K562 (cell line): ENCODE results near the gene ZKSCAN3. TPM values are rescaled to one million over a fixed set of nuclear protein-coding genes. Genes with fewer than 3 reads are reported as not detected.

Source experiments
- CBX8 ChIP-seq: fragments of 200-600 bp; sonication (generic); IDR thresholded peaks from 2 replicates; pipeline ENCODE4 v1.6.1; 2012; ENCODE audit warnings: borderline replicate concordance, mixed run types, low read depth, mild to moderate bottlenecking, moderate library complexity, mixed read lengths, low read length, control low read depth, inconsistent platforms; ENCODE audit not compliant: poor library complexity, severe bottlenecking; ENCODE audit errors: extremely low read depth
- ETV5 ChIP-seq: sonication (generic); formaldehyde crosslinking; IDR thresholded peaks from 2 replicates; pipeline ENCODE4 v1.4.0; 2020; ENCODE audit warnings: low read depth, mild to moderate bottlenecking, missing genetic modification reagents
- EZH2 ChIP-seq: IDR thresholded peaks from 2 replicates; pipeline ENCODE4 v1.6.1; 2012; ENCODE audit warnings: low read depth, mild to moderate bottlenecking, inconsistent platforms, low read length, borderline replicate concordance
- FOXJ3 ChIP-seq: sonication (generic); formaldehyde crosslinking; IDR thresholded peaks from 2 replicates; pipeline ENCODE4 v1.4.0; 2020; ENCODE audit warnings: mild to moderate bottlenecking, missing genetic modification reagents
- FOXP1 ChIP-seq: sonication (generic); formaldehyde crosslinking; IDR thresholded peaks from 2 replicates; pipeline ENCODE4 v1.8.0; 2022; ENCODE audit warnings: mild to moderate bottlenecking, missing genetic modification reagents
- LCOR ChIP-seq: sonication (generic); formaldehyde crosslinking; IDR thresholded peaks from 2 replicates; pipeline ENCODE4 v1.8.0; 2022; ENCODE audit warnings: mild to moderate bottlenecking, missing genetic modification reagents
- MAZ ChIP-seq, 2 experiments: fragments of 450-650 bp in 1 of 2; sonication (generic) in 1 of 2; formaldehyde crosslinking; IDR thresholded peaks in 1 of 2; conservative IDR thresholded peaks in 1 of 2; 2 replicates each; pipeline versions ENCODE4 v1.4.0 to v1.5.0; 2020; ENCODE audit warnings: mild to moderate bottlenecking in 1 of 2, missing genetic modification reagents in 1 of 2
- MCM2 ChIP-seq: fragments of 450-650 bp; IDR thresholded peaks from 2 replicates; pipeline ENCODE4 v1.6.1; 2017; ENCODE audit warnings: low read depth, mild to moderate bottlenecking
- PTBP1 ChIP-seq: fragments of 200-400 bp; formaldehyde crosslinking; IDR thresholded peaks from 2 replicates; pipeline ENCODE4 v1.6.1; 2017; ENCODE audit warnings: low read depth, low read length
- SIRT6 ChIP-seq: IDR thresholded peaks from one replicate; pipeline ENCODE4 v1.6.1; 2012; ENCODE audit warnings: low read depth, mild to moderate bottlenecking, control low read depth, inconsistent platforms, low read length, moderate library complexity
- SNRNP70 ChIP-seq: fragments of 200-400 bp; formaldehyde crosslinking; optimal IDR thresholded peaks from 2 replicates; pipeline ENCODE3; 2017; ENCODE audit warnings: low read depth, low read length
- SRSF1 ChIP-seq: fragments of 200-400 bp; formaldehyde crosslinking; IDR thresholded peaks from 2 replicates; pipeline ENCODE4 v1.6.1; 2017; ENCODE audit warnings: mild to moderate bottlenecking, low read depth, low read length, moderate library complexity
- ZFP91 ChIP-seq: sonication (generic); formaldehyde crosslinking; IDR thresholded peaks from 2 replicates; pipeline ENCODE4 v1.8.0; 2022; ENCODE audit warnings: mild to moderate bottlenecking, missing genetic modification reagents
- ZNF143 ChIP-seq: sonication (generic); formaldehyde crosslinking; IDR thresholded peaks from 2 replicates; pipeline ENCODE4 v1.9.0; 2022; ENCODE audit warnings: mild to moderate bottlenecking, missing genetic modification reagents
- polyA plus RNA-seq, 8 experiments: library from polyadenylated mRNA; depleted of rRNA in 4 of 8; stranded (reverse) in 5 of 8; unstranded in 3 of 8; fragments of >200 nt; fragmentation: Nextera tagmentation in 2 of 8; fragmentation: Illumina TruSeq in 1 of 8; extraction: Ambion mirVana in 2 of 8; extraction: Trizol in 1 of 8; gene quantifications; 2 replicates each; pipeline versions ENCODE4 v1.2.1 to v1.2.3, GENCODE V29; 2011 to 2014; ENCODE audit warnings: inconsistent platforms in 1 of 8, missing spikeins in 1 of 8
- total RNA-seq, 7 experiments: library from RNA; depleted of rRNA in 6 of 7; stranded (reverse); fragments of >200 nt in 6 of 7; fragmentation: Illumina TruSeq in 2 of 7; extraction: Trizol in 2 of 7; gene quantifications; 2 replicates each; pipeline versions ENCODE4 v1.2.1 to v1.2.3, GENCODE V29; 2011 to 2021; ENCODE audit warnings: low replicate concordance in 1 of 7
- TF ChIP-seq, protein P1 (sequence below): IDR thresholded peaks from 2 replicates; pipeline ENCODE4 v1.6.1; 2011; ENCODE audit warnings: borderline replicate concordance, low read depth, mild to moderate bottlenecking, moderate library complexity, low read length; ENCODE audit not compliant: insufficient read depth, poor library complexity, severe bottlenecking
- TF ChIP-seq, protein P2 (sequence below): fragments of 200-400 bp; formaldehyde crosslinking; IDR thresholded peaks from 2 replicates; pipeline ENCODE4 v1.6.1; 2017; ENCODE audit warnings: mild to moderate bottlenecking, low read depth, low read length, moderate library complexity

Gene ZKSCAN3
- total and polyA plus RNA-seq, 9 of the 15 experiments (the other 6 are each of a cell fraction or from before 2014, with no cell fraction given) = 3.0 to 12.4 (median 10.2) TPM

GRCh38 chr6:28349892-28350737 is at the start of gene ZKSCAN3 (continued):
- TF ChIP-seq, protein P1, sequence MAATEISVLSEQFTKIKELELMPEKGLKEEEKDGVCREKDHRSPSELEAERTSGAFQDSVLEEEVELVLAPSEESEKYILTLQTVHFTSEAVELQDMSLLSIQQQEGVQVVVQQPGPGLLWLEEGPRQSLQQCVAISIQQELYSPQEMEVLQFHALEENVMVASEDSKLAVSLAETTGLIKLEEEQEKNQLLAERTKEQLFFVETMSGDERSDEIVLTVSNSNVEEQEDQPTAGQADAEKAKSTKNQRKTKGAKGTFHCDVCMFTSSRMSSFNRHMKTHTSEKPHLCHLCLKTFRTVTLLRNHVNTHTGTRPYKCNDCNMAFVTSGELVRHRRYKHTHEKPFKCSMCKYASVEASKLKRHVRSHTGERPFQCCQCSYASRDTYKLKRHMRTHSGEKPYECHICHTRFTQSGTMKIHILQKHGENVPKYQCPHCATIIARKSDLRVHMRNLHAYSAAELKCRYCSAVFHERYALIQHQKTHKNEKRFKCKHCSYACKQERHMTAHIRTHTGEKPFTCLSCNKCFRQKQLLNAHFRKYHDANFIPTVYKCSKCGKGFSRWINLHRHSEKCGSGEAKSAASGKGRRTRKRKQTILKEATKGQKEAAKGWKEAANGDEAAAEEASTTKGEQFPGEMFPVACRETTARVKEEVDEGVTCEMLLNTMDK = no peak
- TF ChIP-seq MAZ (CRISPR knock-in tag; conservative IDR thresholded peaks at IDR 0.05 in 1 of 2, IDR thresholded peaks at IDR 0.05 in 1 of 2) (peak; percentile 91 to 95), FOXP1 (peak; percentile 86), ZFP91 (0 out of 2 replicates have a peak, but pooled peaks have one; percentile 4), SIRT6 (no peak), MCM2 (no peak), ZNF143 (CRISPR knock-in tag) (no peak), SNRNP70 (no peak), EZH2 (no peak), SRSF1 (no peak), ETV5 (peak; percentile 98), CBX8 (no peak), PTBP1 (peak; percentile 83; the same call in 1 of the 2 replicates), FOXJ3 (no peak), LCOR (peak; percentile 35; the same call in 1 of the 2 replicates)
- TF ChIP-seq, protein P2, sequence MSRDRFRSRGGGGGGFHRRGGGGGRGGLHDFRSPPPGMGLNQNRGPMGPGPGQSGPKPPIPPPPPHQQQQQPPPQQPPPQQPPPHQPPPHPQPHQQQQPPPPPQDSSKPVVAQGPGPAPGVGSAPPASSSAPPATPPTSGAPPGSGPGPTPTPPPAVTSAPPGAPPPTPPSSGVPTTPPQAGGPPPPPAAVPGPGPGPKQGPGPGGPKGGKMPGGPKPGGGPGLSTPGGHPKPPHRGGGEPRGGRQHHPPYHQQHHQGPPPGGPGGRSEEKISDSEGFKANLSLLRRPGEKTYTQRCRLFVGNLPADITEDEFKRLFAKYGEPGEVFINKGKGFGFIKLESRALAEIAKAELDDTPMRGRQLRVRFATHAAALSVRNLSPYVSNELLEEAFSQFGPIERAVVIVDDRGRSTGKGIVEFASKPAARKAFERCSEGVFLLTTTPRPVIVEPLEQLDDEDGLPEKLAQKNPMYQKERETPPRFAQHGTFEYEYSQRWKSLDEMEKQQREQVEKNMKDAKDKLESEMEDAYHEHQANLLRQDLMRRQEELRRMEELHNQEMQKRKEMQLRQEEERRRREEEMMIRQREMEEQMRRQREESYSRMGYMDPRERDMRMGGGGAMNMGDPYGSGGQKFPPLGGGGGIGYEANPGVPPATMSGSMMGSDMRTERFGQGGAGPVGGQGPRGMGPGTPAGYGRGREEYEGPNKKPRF = no peak
